GM21526 (cell line): ENCODE data around the gene ASTN2.

Source experiments
- ATAC-seq: cut with Tn5 transposase; IDR thresholded peaks from one replicate; pipeline ENCODE4 v1.9.1; 2021; ENCODE audit warnings: moderate library complexity; ENCODE audit not compliant: unreplicated experiment, low FRiP score

ASTN2 gene

DNA sequence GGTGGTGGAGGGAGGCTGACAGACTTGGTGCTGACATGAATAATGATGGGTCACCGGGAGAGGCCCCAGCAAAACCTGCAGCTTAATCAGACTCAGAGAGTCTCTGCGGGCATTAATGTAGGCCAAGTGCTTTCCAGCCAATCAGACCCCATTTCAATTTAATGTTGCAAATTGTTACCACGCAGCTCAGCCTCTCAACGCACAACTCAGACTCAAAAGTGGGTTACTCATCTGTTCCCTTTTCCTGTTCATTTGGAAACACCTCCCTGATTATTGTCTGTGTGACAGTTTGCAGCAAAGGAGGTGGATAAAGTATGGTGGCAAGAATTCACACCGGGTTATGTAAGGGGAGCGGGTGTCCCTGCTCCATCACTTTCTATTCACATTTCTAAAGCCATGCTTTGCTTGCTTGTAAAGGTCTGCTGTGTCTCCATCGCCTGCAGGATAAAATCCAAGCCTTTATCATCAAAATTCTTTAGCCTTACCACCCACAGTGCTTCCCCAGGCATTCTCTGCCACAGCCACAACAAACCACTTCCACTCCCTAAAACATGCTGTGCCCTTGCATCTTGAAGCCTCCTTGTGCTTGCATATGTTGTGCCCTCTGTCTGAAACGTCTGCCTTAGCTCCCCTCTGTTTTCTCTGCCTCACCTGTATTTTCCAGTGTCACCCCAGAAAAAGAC is 156.5 kb downstream of the ASTN2 start:
- no peak for ATAC-seq

DNA sequence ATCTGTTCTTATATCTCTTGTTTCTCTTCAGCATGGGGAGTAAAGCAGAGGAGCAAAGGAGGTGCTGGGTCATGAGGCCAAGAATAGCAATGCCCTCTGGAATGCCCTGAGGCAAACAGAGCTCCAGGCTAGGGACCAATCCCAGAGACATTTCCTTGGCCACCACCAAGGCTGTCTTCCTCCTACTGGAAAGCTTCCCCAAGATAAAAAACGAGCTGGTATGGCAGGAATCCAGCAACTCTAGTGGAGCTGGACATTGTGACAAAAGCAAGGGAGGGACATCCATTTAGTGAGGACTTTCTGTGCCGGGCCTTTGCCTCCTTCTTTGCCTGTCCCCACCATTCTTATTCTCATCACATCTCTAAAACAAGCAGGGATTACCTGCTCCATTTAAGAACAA is 161.6 kb downstream of the ASTN2 start:
- no peak for ATAC-seq

GRCh38 chr9:117250610-117251215 is 164.1 kb downstream of the ASTN2 start:
- ATAC-seq, result no peak

DNA sequence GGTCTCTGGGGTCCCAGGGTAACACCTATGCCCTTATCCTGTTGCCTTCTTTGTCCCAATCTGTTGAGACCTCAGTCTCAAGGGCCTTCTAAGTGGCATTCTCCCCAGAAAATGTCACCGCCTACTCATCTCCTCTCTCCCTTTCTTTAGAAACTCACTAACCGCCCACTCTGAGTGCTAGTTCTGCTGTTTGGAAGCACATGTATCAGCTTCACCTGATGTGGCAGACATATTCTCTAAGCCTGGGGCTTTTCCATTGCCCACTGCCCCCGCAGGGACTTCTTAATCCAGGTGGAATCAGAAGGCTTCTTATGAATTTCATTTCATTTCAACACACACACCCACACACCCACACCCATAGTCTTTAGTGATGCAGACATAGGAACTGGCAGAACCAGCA is 165.1 kb downstream of the ASTN2 start:
- ATAC-seq, result no peak

GRCh38 chr9:117247266-117247665 is 167.6 kb downstream of the ASTN2 start:
- ATAC-seq, result no peak

GRCh38 chr9:117245175-117245829 is 169.6 kb downstream of the ASTN2 start:
- no peak for ATAC-seq

DNA sequence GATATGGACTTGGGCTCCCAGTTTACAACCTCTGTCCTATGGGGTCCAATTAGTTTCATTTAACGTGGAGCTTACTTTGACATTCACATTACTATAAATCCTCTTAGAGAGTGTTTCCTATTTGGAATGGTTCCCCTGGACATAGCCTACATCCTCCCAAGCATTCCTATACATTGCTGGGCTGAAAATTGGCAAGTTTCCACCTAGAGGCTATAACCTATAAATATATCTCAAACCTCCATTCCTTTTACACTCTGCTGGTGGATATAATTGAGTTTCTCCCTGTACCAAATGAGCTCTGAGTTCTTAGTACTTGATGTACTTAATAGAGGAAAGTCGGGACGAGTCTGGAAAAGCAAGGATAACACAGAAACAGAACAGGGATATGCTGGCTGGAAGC is 172.8 kb downstream of the ASTN2 start:
- no peak for ATAC-seq

GRCh38 chr9:117239428-117239827 is 175.4 kb downstream of the ASTN2 start:
- ATAC-seq, result no peak

DNA sequence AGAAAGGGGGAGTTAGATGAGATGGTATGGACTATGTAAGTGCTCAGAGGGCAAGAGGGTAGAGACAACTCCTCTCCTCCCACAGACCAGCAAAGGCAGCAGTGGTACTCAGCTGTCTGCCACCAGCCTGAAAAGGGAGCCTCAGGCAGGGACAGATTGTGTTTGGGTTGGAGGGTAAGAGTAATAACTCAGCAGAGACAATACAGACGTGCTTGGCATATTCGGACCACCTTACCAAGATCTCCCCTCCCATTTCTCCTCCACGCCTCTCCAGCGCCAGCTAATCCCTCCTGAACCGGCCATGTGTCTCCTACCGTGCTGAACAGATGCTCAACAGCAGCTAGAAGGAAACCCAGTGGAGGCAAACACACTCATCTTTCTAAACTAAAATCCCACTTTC is 180.8 kb downstream of the ASTN2 start:
- ATAC-seq, result no peak

DNA sequence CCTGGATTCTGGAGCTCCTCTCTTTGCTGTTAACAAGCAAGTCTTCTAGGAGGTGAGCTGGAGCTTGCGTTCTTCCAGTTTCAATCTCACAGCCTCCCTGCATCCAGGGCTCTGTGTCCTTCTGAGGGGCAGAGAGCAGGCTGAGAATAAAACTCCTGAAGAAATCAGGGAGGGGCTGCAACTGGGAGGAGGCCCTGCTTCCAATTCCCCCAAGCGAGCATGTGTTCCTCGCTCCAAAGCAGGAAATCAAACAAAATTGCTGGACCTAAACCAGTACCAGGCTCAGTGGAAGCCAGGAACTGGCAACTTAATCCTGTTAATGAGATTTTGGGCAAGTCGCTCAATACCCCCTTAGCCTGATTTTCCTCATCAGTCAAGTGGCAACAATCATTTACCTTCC is 181.8 kb downstream of the ASTN2 start:
- ATAC-seq, result no peak

DNA sequence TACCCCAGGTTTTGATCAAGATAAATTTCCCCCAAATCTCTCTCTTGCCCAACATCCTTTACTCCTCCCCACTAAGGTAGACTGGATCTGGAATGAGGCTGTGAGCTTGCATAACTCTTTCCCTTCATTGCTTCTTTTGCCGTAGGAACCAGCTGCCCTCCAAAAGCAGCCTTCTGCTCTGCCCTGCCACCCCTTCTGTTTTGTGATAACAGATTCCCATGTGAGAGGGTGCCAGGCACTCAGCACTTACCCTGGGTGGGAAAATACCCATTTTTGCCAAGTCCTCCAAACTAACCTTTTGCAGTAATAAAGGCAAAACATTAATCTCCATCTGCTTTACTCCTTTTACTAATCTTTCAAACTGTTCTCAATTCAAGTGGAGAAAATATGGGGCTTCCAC is 182.6 kb downstream of the ASTN2 start:
- ATAC-seq, result no peak

DNA sequence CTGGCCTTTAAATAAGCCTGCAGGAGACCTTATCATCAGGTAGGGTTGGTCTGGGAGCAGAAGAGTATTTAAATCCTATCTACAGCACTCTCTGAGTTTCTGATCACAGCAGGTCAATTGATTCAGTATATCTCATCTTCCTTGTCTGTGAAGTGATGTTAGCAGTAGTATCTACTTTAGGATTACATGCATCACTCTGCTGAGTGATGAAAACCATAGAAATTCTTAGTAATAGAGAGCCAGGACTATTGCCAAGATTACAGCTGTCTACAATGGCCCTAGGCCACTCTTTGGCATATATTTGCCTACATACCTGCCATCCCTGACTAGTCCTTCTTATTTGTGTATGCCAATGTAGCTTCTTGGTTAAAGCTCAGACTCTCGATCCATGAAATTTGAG is 183.8 kb downstream of the ASTN2 start:
- no peak for ATAC-seq

DNA sequence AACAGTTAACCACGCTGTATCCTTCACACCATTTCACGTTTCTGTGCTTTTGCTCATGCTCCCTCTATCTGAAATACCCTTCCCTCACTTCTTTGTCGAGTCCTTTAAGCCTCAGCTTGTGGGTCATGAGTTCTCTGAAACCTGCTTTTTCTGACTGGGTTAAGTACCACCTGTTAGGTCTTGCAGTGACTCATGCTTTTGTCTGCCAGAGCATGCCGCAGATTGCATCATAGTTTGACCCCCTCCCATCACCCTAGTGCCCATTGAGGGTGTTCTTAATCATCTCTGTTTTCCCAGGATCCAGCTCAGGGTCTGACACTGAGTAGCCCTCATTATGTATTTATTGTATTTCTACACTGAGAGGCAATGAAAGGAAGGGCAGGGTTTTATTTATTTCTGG is 190.2 kb downstream of the ASTN2 start:
- ATAC-seq, result no peak

GRCh38 chr9:117218951-117219350 is 195.9 kb downstream of the ASTN2 start:
- no peak for ATAC-seq

DNA sequence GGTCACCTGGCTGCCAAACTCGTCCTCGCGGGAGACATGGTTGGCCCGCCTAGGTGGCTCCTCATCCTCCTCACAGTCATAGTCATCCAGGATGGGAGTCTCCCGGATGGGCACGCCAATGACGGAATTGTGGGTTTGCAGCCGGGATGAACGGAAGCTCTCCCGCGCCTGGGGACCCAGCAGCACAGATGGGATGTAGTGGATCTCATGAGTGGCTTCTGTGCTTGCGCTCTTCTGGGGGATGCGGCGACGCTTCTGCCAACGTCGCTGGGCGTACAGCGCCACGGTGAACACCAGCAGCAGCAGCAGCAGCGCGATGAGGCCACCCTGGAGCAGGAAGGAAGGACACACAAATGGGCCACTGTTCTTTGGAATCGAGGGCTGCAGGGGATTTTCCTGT is 200.4 kb downstream of the ASTN2 start:
- no peak for ATAC-seq

DNA sequence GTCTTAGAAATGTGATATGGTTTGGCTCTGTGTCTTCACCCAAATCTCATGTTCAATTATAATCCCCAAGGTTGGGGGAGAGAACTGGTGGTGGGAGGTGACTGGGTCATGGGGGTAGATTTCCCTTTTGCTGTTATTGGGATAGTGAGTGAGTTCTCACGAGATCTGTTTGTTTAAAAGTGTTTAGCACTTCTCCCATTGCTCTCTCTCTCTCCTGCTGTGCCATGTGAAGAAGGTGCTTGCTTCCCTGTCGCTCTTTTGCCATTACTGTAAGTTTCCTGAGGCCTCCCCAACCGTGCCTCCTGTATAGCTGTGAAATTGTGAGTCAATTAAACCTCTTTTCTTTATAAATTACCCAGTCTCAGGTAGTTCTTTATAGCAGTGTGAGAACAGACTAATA is 203.6 kb downstream of the ASTN2 start:
- no peak for ATAC-seq

DNA sequence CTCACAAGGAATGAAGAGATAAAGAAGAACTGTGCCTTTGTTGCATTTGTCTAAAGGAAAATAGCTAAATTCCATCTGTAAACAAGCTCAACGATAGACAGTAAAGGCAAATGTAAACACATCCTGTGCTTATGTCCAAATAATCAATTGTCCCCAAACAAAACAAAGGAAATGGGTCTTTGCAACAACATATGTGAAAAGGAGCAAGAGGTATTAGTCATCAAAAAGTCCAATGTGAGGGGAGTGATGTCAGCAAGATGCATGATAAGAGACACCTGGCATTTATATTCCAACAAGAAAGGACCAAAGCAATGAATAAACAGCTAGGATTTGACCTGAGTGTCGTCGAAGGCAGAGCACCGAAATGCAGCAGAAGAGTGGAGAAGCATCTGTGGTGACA is 209.1 kb downstream of the ASTN2 start:
- ATAC-seq, result no peak

- no peak for ATAC-seq
Observed at GRCh38 chr9:117204971-117205370, 209.9 kb downstream of the ASTN2 start.

GRCh38 chr9:117191504-117192261 is 223.2 kb downstream of the ASTN2 start:
- no peak for ATAC-seq

GRCh38 chr9:117189121-117189520 is 225.7 kb downstream of the ASTN2 start:
- ATAC-seq, result no peak

DNA sequence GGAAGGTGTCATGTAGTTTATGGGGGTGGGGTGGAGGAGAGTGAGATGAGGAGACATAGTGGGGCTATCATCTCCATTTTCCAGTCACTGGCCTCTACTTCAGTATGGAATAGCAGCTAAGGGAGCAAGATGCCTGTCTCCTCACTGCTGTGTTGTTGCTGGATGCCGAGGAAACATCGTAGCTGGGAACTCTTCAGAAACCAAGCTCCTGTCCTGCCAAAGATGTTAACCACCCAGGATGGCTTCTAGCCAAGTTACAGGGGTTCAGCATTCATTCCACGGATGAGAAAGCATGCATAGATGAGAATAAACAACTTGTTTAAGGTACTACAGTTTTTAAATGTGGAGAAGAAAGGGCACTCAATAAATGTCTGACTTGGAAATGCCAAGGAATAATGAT is 226.5 kb downstream of the ASTN2 start:
- no peak for ATAC-seq
